HepG2 (cell line): Measurements from ENCODE around the gene DPM1.

Experiments
- CTCF ChIP-seq: sonication (generic); formaldehyde crosslinking; IDR thresholded peaks from 2 replicates; pipeline ENCODE4 v1.5.0; 2020; ENCODE audit warnings: mild to moderate bottlenecking, missing genetic modification reagents, moderate library complexity
- JUN ChIP-seq: sonication (generic); formaldehyde crosslinking; IDR thresholded peaks from 2 replicates; pipeline ENCODE4 v1.4.0; 2020; ENCODE audit warnings: mild to moderate bottlenecking, missing genetic modification reagents
- POLR2A ChIP-seq, 2 experiments: IDR thresholded peaks; 2 replicates each; pipeline ENCODE4 v1.6.1; 2011; ENCODE audit warnings: low read depth in 2 of 2, low read length in 2 of 2, mild to moderate bottlenecking in 1 of 2, moderate library complexity in 1 of 2; ENCODE audit not compliant: insufficient read depth in 1 of 2
- U2AF2 ChIP-seq: fragments of 200-400 bp; formaldehyde crosslinking; IDR thresholded peaks from 2 replicates; pipeline ENCODE4 v1.6.1; 2017; ENCODE audit warnings: low read depth, mild to moderate bottlenecking, low read length
- ZMAT5 ChIP-seq: sonication (generic); formaldehyde crosslinking; IDR thresholded peaks from 2 replicates; pipeline ENCODE4 v1.5.0; 2020; ENCODE audit warnings: mild to moderate bottlenecking, low read depth, missing genetic modification reagents, borderline replicate concordance

- no peak for TF ChIP-seq POLR2A (IDR thresholded peaks at IDR 0.05; ENCODE audit: insufficient read depth in 1 of 2, low read depth in 2 of 2, low read length in 2 of 2)
- TF ChIP-seq U2AF2, result no peak
- no peak for TF ChIP-seq ZMAT5 (CRISPR knock-in tag)
- no peak for TF ChIP-seq JUN (CRISPR knock-in tag)
- no peak for TF ChIP-seq CTCF
These were observed 19.0 kb upstream of the DPM1 start for GRCh38 chr20:50977066-50978021.
